ENCODE measurements around the gene BTBD9.

GRCh38 chr6:38467566-38467965 is 172.2 kb downstream of the BTBD9 start:
- TF ChIP-seq, protein P1, sequence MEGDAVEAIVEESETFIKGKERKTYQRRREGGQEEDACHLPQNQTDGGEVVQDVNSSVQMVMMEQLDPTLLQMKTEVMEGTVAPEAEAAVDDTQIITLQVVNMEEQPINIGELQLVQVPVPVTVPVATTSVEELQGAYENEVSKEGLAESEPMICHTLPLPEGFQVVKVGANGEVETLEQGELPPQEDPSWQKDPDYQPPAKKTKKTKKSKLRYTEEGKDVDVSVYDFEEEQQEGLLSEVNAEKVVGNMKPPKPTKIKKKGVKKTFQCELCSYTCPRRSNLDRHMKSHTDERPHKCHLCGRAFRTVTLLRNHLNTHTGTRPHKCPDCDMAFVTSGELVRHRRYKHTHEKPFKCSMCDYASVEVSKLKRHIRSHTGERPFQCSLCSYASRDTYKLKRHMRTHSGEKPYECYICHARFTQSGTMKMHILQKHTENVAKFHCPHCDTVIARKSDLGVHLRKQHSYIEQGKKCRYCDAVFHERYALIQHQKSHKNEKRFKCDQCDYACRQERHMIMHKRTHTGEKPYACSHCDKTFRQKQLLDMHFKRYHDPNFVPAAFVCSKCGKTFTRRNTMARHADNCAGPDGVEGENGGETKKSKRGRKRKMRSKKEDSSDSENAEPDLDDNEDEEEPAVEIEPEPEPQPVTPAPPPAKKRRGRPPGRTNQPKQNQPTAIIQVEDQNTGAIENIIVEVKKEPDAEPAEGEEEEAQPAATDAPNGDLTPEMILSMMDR (IDR thresholded peaks at IDR 0.05), result no peak
- no peak for TF ChIP-seq POLR2AphosphoS5 (IDR thresholded peaks at IDR 0.05)

Measured in transverse colon (tissue), 4 donors.